CD8-positive, alpha-beta memory T cell (primary cell): ENCODE data around the gene PROM2. TPM values are rescaled to one million over a fixed set of nuclear protein-coding genes. Genes with fewer than 3 reads are reported as not detected.

ENCODE experiments used
- CTCF ChIA-PET: fragments of 350-600 bp; sonication (Branson Sonifier 250); formaldehyde crosslinking; loops from one replicate; lab custom pipeline; 2021; ENCODE audit warnings: antibody characterized with exemption; lab: Charles Lee
- POLR2A ChIA-PET: fragments of 350-600 bp; sonication (Branson Sonifier 250); formaldehyde crosslinking; loops from one replicate; lab custom pipeline; 2021; ENCODE audit warnings: antibody characterized with exemption; lab: Charles Lee
- DNase-seq, 5 donors: peaks; one replicate each; pipeline versions ENCODE4 v3.0.0 to v3.0.0-alpha.2; 2020 to 2022; ENCODE audit warnings: mixed read lengths in 1 of 5
- H3K27ac ChIP-seq: one replicate; pipeline ENCODE4 v1.7.0; 2013; ENCODE audit warnings: low read depth, mild to moderate bottlenecking, low read length, moderate library complexity
- H3K27me3 ChIP-seq: 2 replicates; pipeline ENCODE4 v1.7.0; 2013; ENCODE audit warnings: low read length, mild to moderate bottlenecking; ENCODE audit not compliant: insufficient read depth, poor library complexity, severe bottlenecking
- H3K36me3 ChIP-seq: 2 replicates; pipeline ENCODE4 v1.7.0; 2013; ENCODE audit warnings: mild to moderate bottlenecking, low read length, moderate library complexity; ENCODE audit not compliant: insufficient read depth
- H3K4me1 ChIP-seq: 2 replicates; pipeline ENCODE4 v1.7.0; 2013; ENCODE audit warnings: mild to moderate bottlenecking, low read length, moderate library complexity; ENCODE audit not compliant: insufficient read depth
- H3K4me3 ChIP-seq: 2 replicates; pipeline ENCODE4 v1.7.0; 2013; ENCODE audit warnings: mild to moderate bottlenecking, low read length
- H3K9me3 ChIP-seq: 2 replicates; pipeline ENCODE4 v1.7.0; 2013; ENCODE audit warnings: mild to moderate bottlenecking, low read length
- H3K27ac Mint-ChIP-seq, 8 donors: one replicate each; pipeline ENCODE4 v1.8.0; 2020 to 2021; ENCODE audit warnings: mixed read lengths in 8 of 8, mild to moderate bottlenecking in 6 of 8, inconsistent platforms in 3 of 8, moderate library complexity in 3 of 8
- H3K27me3 Mint-ChIP-seq, 2 donors: one replicate each; pipeline ENCODE4 v1.8.0; 2020 to 2021; ENCODE audit warnings: mixed read lengths in 2 of 2, mild to moderate bottlenecking in 1 of 2, moderate library complexity in 1 of 2
- H3K36me3 Mint-ChIP-seq, 3 donors: one replicate each; pipeline ENCODE4 v1.8.0; 2020 to 2021; ENCODE audit warnings: mixed read lengths in 3 of 3, inconsistent platforms in 1 of 3, mild to moderate bottlenecking in 1 of 3
- H3K4me1 Mint-ChIP-seq, 3 donors: one replicate each; pipeline ENCODE4 v1.8.0; 2020 to 2021; ENCODE audit warnings: mixed read lengths in 3 of 3, inconsistent platforms in 1 of 3, mild to moderate bottlenecking in 1 of 3
- H3K4me3 Mint-ChIP-seq, 7 donors: one replicate each; pipeline ENCODE4 v1.8.0; 2020 to 2021; ENCODE audit warnings: mixed read lengths in 7 of 7, mild to moderate bottlenecking in 6 of 7, moderate library complexity in 4 of 7, inconsistent platforms in 2 of 7
- H3K9me3 Mint-ChIP-seq, 5 donors: one replicate each; pipeline ENCODE4 v1.8.0; 2020 to 2022; ENCODE audit warnings: mixed read lengths in 5 of 5, mild to moderate bottlenecking in 3 of 5, moderate library complexity in 2 of 5, inconsistent platforms in 1 of 5
- polyA plus RNA-seq: library from polyadenylated mRNA; unstranded; fragments of 300-500 nt; fragmentation: Illumina TruSeq; gene quantifications from one replicate; pipeline ENCODE4 v1.2.3, GENCODE V29; 2021
- total RNA-seq, 2 experiments: library from RNA; stranded (reverse); gene quantifications; one replicate each; pipeline ENCODE4 v1.2.3, GENCODE V29; 2021

PROM2 gene
- total and polyA plus RNA-seq, 3 experiments from 2014 or later: 0.18 to 0.46 TPM; not detected in 1

DNA sequence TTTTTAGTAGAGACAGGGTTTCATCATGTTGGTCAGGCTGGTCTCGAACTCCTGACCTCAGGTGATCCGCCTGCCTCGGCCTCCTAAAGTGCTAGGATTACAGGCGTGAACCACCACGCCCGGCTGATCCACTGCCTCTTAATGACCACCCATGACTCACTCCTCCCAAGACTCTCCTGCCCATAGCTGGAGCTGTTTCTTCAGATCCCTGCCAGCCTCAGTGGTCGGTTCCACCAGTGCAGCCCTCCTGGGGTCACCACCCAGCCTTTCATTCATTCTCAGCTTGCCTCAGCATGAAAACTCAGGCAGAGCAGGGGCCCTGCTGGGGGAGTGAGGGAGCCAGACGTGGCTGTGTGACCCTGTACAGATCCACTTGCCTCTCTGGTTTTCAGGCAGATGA is 35.4 kb downstream of the PROM2 start:
- no peaks in the 10 kb centered on the region for H3K36me3 Mint-ChIP-seq
- ChIA-PET CTCF (no interaction called here), POLR2A (no interaction called here)
- H3K9me3 ChIP-seq: no peaks in the 10 kb centered on the region
- H3K27me3 Mint-ChIP-seq: no peaks in the 10 kb centered on the region
- H3K36me3 ChIP-seq: no peaks in the 10 kb centered on the region
- no peaks in the 10 kb centered on the region for H3K9me3 Mint-ChIP-seq
- no peak for DNase-seq
- peak overlapping the region in 1 of 7 donors; percentile 63 for H3K4me3 Mint-ChIP-seq
- H3K4me1 ChIP-seq: no peaks in the 10 kb centered on the region
- no peak overlapping the region for H3K27ac ChIP-seq
- no peak overlapping the region for H3K27ac Mint-ChIP-seq
- H3K4me3 ChIP-seq: no peak overlapping the region
- H3K4me1 Mint-ChIP-seq: no peaks in the 10 kb centered on the region
- no peaks in the 10 kb centered on the region for H3K27me3 ChIP-seq

DNA sequence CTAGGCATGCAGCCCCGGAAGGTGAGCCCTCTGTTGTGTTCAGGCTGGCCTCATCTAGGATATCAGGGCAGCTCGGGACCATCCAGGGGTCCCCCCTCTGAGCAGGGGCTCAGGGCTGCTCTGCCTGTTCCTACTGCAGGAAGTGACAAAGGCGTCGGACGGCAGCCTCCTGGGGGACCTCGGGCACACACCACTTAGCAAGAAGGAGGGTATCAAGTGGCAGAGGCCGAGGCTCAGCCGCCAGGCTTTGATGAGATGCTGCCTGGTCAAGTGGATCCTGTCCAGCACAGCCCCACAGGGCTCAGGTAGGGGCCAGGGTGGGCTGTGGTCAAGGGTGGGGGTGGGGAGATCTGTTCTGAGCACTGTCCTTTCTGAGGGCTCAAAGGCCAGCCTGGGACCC is 36.0 kb downstream of the PROM2 start:
- DNase-seq: no peak
- H3K27me3 ChIP-seq: no peaks in the 10 kb centered on the region
- CTCF ChIA-PET: no interaction called here
- no peaks in the 10 kb centered on the region for H3K4me1 Mint-ChIP-seq
- H3K4me3 Mint-ChIP-seq: no peak overlapping the region
- peaks cover 0 to 3% of the 10 kb centered on the region in 2 donors for H3K27me3 Mint-ChIP-seq
- POLR2A ChIA-PET: no interaction called here
- H3K9me3 ChIP-seq: no peaks in the 10 kb centered on the region
- H3K36me3 ChIP-seq: no peaks in the 10 kb centered on the region
- H3K27ac Mint-ChIP-seq: no peak overlapping the region
- H3K27ac ChIP-seq: no peak overlapping the region
- H3K4me1 ChIP-seq: no peaks in the 10 kb centered on the region
- H3K4me3 ChIP-seq: no peak overlapping the region
- H3K9me3 Mint-ChIP-seq: no peaks in the 10 kb centered on the region
- H3K36me3 Mint-ChIP-seq: no peaks in the 10 kb centered on the region

DNA sequence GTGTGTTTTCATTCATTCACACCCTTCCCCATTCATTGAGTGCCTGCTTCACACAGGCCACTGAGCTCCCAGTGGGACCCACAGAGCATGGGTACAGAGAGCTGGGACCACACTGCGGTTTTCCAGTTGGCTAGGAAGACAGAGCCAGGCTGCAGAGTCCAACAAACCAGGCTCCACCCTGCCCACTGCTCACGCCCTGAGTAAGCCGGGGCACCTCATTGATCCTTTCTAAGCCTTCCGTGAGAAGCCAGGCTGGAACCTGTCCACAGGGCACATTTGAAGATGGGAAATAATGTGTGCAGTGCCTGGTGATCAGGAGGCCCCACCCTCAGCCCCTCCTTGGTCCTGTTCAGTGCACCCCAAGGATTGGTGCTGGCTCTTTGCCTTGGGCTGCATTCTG is 36.4 kb downstream of the PROM2 start:
- H3K4me3 Mint-ChIP-seq: no peak overlapping the region
- Histone ChIP-seq H3K9me3 (no peaks in the 10 kb centered on the region), H3K27me3 (no peaks in the 10 kb centered on the region), H3K36me3 (no peaks in the 10 kb centered on the region), H3K27ac (no peak overlapping the region), H3K4me1 (no peaks in the 10 kb centered on the region), H3K4me3 (no peak overlapping the region)
- ChIA-PET CTCF (no interaction called here), POLR2A (no interaction called here)
- peaks cover 2 to 3% of the 10 kb centered on the region in 2 donors for H3K27me3 Mint-ChIP-seq
- no peaks in the 10 kb centered on the region for H3K9me3 Mint-ChIP-seq
- H3K27ac Mint-ChIP-seq: no peak overlapping the region
- H3K4me1 Mint-ChIP-seq: no peaks in the 10 kb centered on the region
- DNase-seq: no peak
- no peaks in the 10 kb centered on the region for H3K36me3 Mint-ChIP-seq

DNA sequence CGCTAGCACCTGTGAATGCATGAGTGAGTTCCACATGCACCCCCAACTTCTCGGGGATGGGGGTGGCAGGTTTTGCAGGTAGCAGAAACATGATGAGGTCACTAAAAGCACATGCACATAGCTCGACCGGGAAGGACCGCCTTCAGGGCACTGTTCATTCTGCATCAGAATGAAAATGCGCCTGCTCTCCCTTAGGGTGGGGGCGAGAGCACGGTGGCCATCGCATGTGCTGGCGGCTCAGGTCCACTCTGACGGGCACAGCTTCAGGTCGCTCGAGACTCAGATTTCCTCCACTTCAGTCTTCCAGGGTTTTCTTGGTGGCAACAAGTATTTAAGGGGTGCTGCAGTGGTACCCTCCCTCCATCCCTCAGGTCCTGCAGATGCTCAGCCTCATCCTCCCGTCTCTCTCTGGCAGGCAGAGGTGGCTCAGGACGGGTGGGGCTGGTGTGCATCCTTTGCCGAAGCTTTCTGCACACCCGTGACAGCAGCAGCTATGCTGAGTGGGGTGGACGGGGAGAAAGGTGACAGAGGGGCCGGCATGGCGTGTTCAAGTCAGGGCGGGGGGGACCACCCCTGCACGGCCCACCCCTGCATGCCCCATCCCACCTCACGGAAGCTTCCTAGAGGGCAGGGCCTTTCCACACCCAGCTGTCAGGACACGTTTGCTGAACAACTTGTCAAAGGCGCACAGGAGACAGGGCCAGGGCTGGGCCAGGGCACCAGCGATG is 37.7 kb downstream of the PROM2 start:
- no peaks in the 10 kb centered on the region for H3K9me3 Mint-ChIP-seq
- no peak overlapping the region for H3K4me3 Mint-ChIP-seq
- no peaks in the 10 kb centered on the region for H3K4me1 Mint-ChIP-seq
- no peaks in the 10 kb centered on the region for H3K36me3 Mint-ChIP-seq
- H3K27ac ChIP-seq: no peak overlapping the region
- H3K27ac Mint-ChIP-seq: no peak overlapping the region
- POLR2A ChIA-PET: no interaction called here
- no peak for DNase-seq
- no peaks in the 10 kb centered on the region for H3K4me1 ChIP-seq
- no peaks in the 10 kb centered on the region for H3K9me3 ChIP-seq
- H3K27me3 ChIP-seq: no peaks in the 10 kb centered on the region
- H3K36me3 ChIP-seq: no peaks in the 10 kb centered on the region
- CTCF ChIA-PET: no interaction called here
- peaks cover 2 to 3% of the 10 kb centered on the region in 2 donors for H3K27me3 Mint-ChIP-seq
- H3K4me3 ChIP-seq: no peak overlapping the region

DNA sequence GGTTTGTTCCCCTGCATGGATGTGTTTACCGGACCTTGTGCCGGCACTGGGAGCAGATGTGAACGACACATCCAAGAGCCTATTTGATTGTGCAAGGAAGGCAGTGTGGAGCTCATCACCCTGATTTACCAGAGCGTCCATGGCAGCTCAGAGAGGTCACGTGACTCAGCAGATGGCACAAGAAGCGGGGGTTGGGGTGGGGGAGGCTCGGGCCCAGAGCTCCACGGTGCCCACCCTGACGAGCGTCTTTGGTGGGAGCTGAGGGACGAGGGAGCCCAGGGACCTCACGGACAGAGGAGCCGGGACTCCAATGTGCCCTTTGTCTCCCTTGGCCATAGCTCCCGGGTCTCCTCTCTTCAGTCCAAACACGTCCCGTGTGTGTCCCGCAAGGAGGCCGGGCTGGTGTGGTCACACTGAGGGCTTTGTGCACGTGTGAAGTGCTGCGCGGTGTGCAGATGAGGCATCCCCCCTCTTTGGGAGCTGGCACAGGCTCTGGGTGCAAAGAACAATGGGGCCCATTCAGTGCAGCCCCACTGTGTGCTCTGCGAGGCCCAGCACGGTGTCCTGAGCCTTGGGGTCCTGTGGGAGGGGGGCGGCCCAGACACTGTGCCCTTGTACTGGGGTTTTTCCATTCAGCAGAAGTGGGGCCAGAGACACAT is 38.4 kb downstream of the PROM2 start:
- Mint-ChIP-seq H3K9me3 (no peaks in the 10 kb centered on the region), H3K27ac (no peak overlapping the region), H3K27me3 (peaks cover 2 to 3% of the 10 kb centered on the region in 2 donors), H3K4me1 (no peaks in the 10 kb centered on the region), H3K36me3 (no peaks in the 10 kb centered on the region), H3K4me3 (no peak overlapping the region)
- Histone ChIP-seq H3K4me3 (no peak overlapping the region), H3K4me1 (no peaks in the 10 kb centered on the region), H3K27ac (no peak overlapping the region), H3K36me3 (no peaks in the 10 kb centered on the region), H3K9me3 (no peaks in the 10 kb centered on the region), H3K27me3 (no peaks in the 10 kb centered on the region)
- ChIA-PET POLR2A (no interaction called here), CTCF (no interaction called here)
- no peak for DNase-seq

DNA sequence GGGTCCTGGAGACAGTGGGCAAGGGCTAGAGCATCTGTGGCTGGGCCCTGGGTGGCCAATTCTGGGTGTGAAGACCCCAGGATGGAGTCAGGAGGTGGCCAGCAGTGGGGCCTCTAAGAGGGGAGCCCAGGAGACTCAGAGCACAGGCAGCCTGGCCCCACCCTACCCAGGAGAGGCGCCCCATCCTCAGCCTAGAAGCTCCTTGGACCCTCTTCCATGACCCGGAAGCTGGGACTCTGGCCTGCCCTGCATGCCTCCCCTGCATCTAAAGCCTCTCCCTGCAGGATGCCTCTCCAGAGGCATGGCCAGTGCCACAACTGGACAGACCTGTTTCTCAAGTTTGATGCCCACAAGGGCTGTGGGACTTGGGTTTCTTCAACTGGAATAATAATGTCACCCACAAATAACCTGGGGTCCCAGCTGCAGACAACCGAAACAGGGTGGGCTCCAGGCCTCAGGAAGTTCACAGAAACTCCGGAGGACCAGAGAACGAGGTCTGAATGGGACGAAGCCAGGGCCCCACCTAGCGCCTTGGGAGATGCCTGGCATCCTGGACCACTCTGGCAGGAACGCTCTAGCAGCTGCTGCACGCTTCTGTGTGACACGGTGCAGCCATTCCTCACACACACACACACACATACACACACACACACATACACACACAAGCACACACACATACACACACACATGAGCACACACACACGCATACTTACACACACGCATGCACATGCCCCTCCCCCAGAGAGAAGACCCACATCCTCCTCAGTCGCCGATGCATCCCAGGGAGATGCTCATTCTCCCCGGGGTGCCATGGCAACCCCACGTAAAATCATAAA is 39.3 kb downstream of the PROM2 start:
- DNase-seq: no peak
- H3K27me3 ChIP-seq: no peaks in the 10 kb centered on the region
- no peaks in the 10 kb centered on the region for H3K36me3 Mint-ChIP-seq
- H3K4me3 Mint-ChIP-seq: no peak overlapping the region
- no peaks in the 10 kb centered on the region for H3K9me3 ChIP-seq
- CTCF ChIA-PET: no interaction called here
- no peak overlapping the region for H3K27ac Mint-ChIP-seq
- H3K4me1 Mint-ChIP-seq: no peaks in the 10 kb centered on the region
- no peaks in the 10 kb centered on the region for H3K36me3 ChIP-seq
- no peak overlapping the region for H3K4me3 ChIP-seq
- H3K27me3 Mint-ChIP-seq: peaks cover 2 to 3% of the 10 kb centered on the region in 2 donors
- H3K9me3 Mint-ChIP-seq: no peaks in the 10 kb centered on the region
- H3K27ac ChIP-seq: no peak overlapping the region
- POLR2A ChIA-PET: no interaction called here
- H3K4me1 ChIP-seq: no peaks in the 10 kb centered on the region

DNA sequence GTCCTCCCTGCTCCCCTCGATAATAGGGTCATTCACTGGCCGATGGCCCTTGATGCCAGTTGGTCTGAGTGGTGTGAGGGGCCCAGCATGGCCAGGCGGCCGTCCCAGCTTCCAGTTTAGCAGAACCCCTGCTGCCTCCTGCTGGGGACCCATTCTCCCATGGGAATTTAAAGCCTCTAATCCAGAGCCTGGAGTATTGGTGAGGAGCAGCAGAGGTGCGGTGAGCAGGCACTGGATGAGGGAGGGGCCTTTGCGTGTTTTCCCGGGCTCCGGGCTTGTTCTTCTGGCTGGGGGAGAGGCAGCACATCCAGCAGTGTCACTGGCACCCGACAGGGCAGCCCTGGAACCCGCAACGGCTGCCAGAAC is 40.3 kb downstream of the PROM2 start:
- Mint-ChIP-seq H3K27ac (peak overlapping the region in 1 of 8 donors; percentile 4), H3K36me3 (no peaks in the 10 kb centered on the region), H3K4me3 (no peak overlapping the region), H3K9me3 (no peaks in the 10 kb centered on the region), H3K4me1 (no peaks in the 10 kb centered on the region), H3K27me3 (peaks cover 2 to 3% of the 10 kb centered on the region in 2 donors)
- Histone ChIP-seq H3K27me3 (no peaks in the 10 kb centered on the region), H3K4me3 (no peak overlapping the region), H3K4me1 (no peaks in the 10 kb centered on the region), H3K27ac (no peak overlapping the region), H3K9me3 (no peaks in the 10 kb centered on the region), H3K36me3 (no peaks in the 10 kb centered on the region)
- ChIA-PET POLR2A (no interaction called here), CTCF (no interaction called here)
- no peak for DNase-seq

DNA sequence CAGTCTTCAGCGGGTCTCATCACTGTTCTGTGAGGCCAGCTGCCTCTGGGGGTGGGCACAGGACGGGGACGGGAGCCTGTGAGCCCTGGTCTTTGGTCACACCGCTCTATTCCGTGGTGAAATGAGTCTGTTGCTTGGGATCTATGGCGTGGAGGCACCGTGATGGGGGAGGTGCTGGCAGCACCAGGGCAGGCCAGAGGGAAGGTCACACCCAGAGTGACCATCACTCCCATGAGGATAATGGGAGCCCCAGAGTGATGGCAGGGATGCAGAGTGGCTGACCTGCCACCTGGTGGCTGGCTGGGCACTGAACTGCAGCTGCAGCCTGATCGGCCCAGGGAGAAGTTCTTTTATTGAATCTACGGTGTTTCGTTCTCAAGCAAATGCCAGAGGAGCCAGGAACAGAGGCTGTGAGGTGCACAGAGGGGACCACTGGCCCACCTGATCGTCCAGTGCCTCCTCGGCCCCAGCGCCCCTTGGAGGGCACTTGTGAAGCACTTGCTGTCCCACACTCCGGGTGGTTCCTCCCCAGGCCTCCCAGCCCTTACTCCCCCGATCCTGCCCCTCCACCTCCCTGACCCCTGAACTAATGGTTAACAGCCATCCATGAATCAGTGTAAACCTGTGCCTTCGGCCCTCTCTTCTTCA is 40.8 kb downstream of the PROM2 start:
- Histone ChIP-seq H3K4me3 (no peak overlapping the region), H3K36me3 (no peaks in the 10 kb centered on the region), H3K27ac (no peak overlapping the region), H3K9me3 (no peaks in the 10 kb centered on the region), H3K27me3 (no peaks in the 10 kb centered on the region), H3K4me1 (no peaks in the 10 kb centered on the region)
- Mint-ChIP-seq H3K4me1 (no peaks in the 10 kb centered on the region), H3K27ac (peak overlapping the region in 1 of 8 donors; percentile 81), H3K27me3 (peaks cover 2 to 3% of the 10 kb centered on the region in 2 donors), H3K4me3 (no peak overlapping the region), H3K36me3 (no peaks in the 10 kb centered on the region), H3K9me3 (no peaks in the 10 kb centered on the region)
- DNase-seq: no peak
- CTCF ChIA-PET: no interaction called here
- POLR2A ChIA-PET: no interaction called here
